RPMI8226 (cell line): ENCODE data around the gene MAPK11.

Source experiments
- DNase-seq: peaks from one replicate; pipeline ENCODE4 v3.0.0-alpha.2; 2015

The MAPK11 gene

DNA sequence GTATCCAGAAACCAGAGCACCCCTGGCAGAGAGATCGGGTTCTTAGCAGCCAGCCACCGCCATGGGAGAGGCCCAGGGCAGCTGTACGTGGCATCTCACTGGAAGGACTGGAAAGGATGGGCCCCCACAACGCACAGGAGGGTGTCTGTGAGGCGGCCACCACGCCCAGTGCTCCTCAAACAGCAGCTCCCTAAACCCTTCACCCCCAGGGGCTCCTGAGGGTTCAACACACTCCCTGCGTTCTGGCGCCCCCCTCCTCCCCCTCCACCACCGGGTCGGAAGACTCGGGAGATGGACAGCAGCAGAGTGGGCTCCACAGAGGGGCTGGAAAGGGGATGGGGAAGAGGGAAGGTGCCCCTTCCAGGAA, 9.8 kb downstream of the MAPK11 start:
- DNase-seq, result peak; percentile 27

DNA sequence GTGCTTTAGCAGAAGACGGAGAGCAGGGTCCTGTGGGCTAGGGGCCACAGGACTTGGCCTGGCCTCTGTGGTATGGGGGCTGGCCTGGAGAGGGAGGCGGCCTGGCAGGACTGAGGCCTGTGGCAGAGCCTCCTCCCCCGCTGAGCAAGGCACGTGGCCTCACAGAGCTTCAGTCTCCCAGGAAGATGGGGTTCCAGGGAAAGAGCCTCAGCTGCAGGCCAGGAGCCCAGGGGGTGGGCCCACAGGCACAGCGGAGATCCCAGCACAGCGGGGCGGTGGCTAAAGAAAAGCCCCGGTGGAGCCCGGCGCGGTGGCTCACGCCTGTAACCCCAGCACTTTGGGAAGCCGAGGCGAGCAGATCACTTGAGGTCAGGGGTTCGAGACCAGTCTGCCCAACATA, 10.9 kb downstream of the MAPK11 start:
- no peak for DNase-seq

DNA sequence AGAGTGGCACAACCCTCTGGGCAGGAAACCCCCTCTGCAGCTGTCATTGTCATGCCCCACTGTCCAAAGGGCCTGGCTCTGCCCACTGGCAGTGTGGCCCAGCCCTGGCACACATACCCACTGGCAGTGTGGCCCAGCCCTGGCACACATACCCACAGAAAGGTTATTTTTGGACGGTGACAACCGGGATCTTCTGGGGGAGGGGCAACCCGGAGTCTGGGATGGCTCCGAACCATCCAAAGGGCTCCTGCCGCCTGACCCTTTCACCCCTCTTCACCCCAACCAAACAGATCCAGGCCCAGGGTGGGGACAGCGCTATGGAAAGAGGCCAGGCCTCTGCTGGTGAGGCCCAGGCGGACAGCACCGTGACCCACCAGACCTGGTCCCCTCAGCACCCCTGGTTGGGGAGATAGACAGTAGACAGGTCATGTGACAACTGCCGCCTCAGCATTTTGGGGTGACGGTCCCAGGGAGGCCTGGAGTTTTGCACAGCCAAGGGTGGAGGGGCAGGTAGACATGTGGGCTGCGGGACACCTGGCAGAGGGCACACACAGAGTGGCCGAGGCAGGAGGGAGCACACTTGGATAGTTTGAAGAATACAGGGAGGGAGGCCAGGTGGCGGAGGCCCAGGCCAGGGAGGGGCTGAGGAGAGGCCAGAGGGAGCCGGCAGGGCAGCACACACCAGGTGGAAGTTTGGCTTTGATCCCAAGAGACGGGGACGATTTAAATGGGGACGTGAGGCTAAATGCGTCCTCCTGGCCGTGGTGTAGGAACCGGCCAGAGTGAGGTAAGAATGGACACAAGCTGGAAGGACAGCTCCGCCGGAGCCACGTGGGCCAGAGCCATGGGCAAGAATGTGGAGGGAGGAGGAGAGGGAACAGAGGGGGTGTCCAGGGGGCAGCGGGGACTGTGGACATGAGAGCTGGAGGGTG, 11.6 kb downstream of the MAPK11 start:
- DNase-seq, result no peak

DNA sequence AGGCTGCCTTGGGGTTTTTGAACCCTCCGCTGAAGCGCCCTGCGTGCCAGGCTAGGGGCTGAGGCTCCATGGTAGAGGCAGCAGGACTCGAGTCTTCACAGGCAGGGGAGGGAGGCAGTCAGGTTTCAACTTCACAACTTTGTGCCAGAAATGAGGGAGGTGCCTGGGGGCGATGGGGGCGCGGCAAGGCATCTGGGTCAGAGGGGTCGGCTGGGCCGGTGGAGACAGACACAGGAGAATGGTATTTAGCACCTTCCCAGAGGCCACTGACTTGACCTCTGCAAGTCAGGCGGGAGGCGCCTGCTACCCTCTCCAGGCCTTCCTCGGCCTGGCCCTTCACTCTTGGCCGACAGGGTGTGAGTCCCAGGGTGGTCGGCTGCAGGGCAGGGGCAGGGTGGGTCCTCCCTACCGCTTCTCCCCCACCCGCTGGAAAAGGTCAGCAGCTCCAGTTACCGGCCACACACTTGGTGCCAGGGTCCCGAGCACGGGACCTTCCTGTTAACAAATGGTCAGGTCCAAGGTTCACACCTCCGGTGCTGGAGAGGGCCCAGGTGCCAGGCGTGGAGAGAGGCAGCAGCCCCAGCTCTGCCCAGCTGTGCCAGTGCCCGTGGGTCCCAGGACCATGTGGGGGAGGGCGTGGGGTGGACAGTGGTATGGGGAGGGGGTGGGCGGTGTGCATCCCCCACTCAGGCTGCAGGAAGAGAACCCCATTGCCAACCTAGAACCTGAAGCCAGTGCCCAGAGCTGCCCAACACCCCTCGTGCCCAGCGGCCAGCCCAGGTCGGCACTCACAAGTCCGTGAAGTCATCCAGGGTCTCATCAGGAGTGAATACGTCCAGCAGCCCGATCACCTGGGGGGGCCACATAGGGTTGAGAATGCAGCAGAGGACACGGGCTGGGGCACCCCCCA, 12.5 kb downstream of the MAPK11 start:
- DNase-seq, result no peak

DNA sequence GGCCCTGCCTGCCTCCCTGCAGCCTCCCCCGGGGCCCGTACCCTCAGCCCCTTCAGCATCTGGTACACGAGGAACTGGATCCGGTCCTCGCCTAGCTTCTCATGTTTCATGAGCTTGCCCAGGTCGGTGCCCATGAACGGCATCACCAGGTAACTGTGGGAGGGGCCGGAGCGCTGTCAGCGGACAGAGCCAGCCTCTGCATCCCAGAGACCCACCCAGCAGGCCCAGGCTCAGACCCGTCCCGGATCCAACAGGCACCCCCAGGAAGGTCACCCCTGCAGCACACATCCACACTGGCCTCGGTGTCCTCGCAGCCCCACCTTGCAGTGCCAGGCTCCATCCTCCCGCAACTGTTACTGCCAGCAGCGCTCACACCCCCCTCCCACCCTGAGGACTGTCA, 13.1 kb downstream of the MAPK11 start:
- no peak for DNase-seq

DNA sequence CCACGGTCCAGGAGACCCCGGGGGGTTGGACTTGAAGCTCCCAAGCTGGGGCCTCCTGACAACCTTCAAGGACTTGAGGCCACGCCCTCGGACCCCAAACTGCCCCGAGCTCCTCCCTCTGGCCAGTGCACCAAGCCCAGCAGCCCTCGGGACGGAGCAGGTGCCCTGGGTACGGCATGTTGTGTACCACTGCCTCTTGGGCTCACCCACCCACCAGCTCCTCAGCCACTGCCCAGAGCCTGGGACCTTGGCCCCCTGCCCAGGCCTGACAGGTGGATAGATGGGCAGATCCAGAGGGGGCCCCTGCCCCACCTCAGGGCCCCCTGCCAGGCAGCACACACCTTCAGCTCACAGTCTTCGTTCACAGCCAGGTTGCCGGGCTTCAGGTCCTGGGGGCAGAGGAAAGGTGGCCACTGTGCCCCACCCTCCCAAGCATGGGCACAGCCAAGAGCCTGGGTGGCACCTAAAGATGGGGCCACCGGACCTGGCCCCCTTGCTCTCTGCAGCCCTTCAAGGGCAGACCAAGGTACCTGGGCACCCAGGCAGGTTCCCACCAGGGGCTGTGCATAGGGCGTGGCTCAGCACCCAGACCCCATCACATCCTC, 13.8 kb downstream of the MAPK11 start:
- DNase-seq, result no peak

- no peak for DNase-seq
Measured at GRCh38 chr22:50255607-50256006, 14.6 kb downstream of the MAPK11 start.

- no peak for DNase-seq
Measured at GRCh38 chr22:50255099-50255498, 15.1 kb downstream of the MAPK11 start.

- DNase-seq, result no peak
Measured at GRCh38 chr22:50253941-50254340, 16.2 kb downstream of the MAPK11 start.

DNA sequence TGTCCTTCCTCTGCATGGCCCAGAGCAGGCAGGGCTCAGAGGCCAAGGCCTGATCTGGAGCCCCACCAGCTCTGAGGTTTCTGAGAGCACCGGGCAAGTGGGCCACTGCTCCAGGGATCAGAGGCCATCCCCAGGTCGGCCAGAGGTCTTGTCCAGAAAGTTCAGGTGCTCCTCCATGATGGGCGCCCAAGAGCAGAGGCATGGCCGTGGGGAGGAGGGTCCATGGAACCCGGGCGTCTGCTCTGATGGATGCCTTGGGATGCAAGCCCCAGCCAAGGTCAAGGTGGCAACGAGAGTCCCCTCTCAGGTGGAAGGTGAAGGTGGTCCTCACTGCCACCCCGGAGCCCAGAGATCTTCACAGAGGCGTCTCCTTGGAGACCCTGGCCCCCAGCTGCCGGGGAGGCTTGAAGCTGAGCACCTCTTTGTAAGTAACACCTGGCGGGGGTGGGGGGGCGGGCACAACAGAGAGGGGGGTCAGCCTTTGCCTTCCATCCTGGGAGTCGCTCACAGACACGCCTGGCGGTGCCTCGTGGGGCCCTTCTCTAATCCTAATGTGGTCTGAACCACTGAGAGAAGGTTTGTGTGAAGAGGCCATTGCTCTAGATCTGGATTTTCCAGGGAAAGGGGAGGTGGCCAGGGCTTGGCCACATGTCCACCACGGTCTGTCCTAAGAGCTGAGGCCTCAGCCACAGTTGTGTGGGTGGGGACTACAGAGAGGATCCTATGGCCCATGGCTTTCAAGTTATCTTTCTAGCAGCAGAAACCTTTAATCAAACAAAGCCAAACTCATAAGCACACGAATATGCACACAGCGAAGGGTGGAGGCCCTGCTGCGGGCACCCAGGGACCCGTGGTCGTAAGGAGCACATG, 16.9 kb downstream of the MAPK11 start:
- no peak for DNase-seq

- peak; percentile 74 for DNase-seq
Measured at GRCh38 chr22:50252082-50253045, 17.8 kb downstream of the MAPK11 start.

- no peak for DNase-seq
Measured at GRCh38 chr22:50251477-50252081, 18.6 kb downstream of the MAPK11 start.

DNA sequence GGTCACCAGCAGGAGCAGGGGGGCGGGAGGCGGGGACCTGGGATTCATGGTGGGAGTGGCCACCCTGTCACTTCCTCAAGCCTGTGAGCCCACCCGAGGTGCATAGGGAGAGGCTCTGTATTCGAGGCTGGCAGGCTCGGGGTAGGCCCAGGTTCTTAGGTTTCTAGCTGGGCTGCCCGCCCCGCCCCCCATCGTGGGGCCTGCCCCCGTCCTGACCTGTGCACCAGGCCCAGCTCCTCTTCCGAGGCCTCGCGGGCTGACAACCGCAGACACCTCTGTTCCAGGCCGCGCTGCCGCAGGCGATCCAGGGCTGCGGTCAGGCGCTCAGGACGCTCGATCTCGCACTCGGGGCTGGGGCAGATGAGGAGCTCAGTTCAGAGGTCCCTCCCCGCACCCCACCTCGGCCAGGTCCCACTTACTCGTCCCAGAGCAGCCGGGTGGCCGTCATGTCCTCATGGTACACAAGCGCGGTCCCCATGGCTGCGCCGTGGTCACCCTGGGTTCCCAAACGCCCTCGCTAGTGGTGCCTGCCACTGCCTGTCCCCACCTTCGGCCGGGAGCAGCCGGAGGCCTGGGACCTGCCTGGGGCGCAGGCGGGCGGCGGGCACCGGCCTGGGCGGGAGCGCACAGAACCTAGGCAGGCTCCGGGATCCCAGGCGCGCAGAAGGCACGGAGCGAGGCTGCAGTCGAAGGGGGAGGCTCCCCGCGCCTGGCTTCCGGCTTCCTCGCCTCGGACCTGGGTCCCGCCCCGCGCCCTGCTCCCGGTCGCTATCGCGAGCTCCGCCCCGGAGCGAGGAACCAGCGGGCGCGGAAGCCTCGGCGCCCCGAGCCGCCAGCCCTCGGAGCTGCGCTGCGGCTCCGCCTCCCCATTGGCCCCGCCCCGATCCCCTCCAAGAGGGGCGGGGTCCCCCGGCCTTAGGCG, 19.4 kb downstream of the MAPK11 start, which contains the start of gene HDAC10:
Gene HDAC10 (minus strand): TSS at position 711 of the 922 bp plus-strand sequence. CDS start 233 bp downstream, at position 478.
- peak; percentile 88 for DNase-seq

DNA sequence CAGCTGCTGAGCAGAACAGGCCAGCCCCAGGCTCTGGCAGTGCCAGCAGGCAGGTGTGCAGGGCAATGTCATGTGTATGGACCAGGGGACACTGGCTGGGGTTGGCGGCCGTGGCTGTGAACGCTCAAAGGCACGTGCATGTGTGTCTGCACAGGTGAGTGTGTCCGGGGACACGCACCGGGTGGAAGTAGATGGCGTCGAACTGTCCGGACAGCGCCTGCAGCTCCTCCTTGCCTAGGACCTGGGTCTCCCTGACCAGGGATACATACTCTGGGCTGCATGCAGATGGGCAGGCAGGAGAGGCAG, 20.0 kb downstream of the MAPK11 start:
- DNase-seq, result peak; percentile 25

GRCh38 chr22:50249341-50250248, 20.6 kb downstream of the MAPK11 start:
- DNase-seq, result no peak

GRCh38 chr22:50248196-50249081, 21.7 kb downstream of the MAPK11 start:
- no peak for DNase-seq

DNA sequence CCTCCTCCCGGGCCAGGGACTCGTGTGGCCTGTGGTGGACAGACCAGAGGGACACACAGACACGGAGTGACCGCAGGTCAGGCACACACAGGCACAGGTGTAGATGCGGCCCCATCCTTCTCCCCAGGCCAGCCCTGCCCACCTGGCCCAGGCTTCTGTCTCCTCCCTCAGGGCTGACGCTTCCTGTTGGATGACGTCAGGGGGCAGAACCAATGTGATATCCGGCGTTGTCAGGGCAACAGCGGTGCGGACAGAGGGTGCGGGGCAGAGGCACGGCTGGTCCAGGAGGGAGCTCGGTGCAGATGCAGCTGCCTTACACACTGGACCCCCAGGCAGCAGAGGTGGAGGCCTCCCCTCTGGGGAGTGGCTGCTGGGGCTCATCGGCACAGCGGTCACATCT, 22.4 kb downstream of the MAPK11 start:
- DNase-seq, result peak; percentile 31
